GM23248 (cell line): ENCODE measurements around the gene DNA2. TPM values are rescaled to one million over a fixed set of nuclear protein-coding genes. Genes with fewer than 3 reads are reported as not detected.

Experiments
- DNase-seq: peaks from one replicate; pipeline ENCODE4 v3.0.0-alpha.2; 2015
- H2AFZ ChIP-seq: fragments of 200-600 bp; sonication (generic); 2 replicates; pipeline ENCODE4 v1.6.1; 2016; ENCODE audit warnings: antibody characterized with exemption
- H3F3A ChIP-seq: fragments of 200-600 bp; sonication (generic); 2 replicates; pipeline ENCODE4 v1.6.1; 2016; ENCODE audit warnings: mild to moderate bottlenecking, antibody characterized with exemption, mixed run types; ENCODE audit not compliant: insufficient read depth
- H3K27ac ChIP-seq: fragments of 200-600 bp; sonication (generic); 2 replicates; pipeline ENCODE4 v1.5.1; 2016; ENCODE audit warnings: mild to moderate bottlenecking
- H3K27me3 ChIP-seq: fragments of 200-600 bp; sonication (generic); replicated peaks from 2 replicates; pipeline ENCODE4 v1.6.1; 2016; ENCODE audit warnings: mild to moderate bottlenecking; ENCODE audit not compliant: insufficient read depth
- H3K36me3 ChIP-seq: fragments of 200-600 bp; sonication (generic); 2 replicates; pipeline ENCODE4 v1.6.1; 2016; ENCODE audit warnings: low read depth, mild to moderate bottlenecking
- H3K4me1 ChIP-seq: fragments of 200-600 bp; sonication (generic); 2 replicates; pipeline ENCODE4 v1.6.1; 2016; ENCODE audit warnings: mild to moderate bottlenecking; ENCODE audit not compliant: insufficient read depth
- H3K4me2 ChIP-seq: fragments of 200-600 bp; sonication (generic); one replicate; pipeline ENCODE4 v1.6.1; 2016; ENCODE audit warnings: mild to moderate bottlenecking; ENCODE audit not compliant: unreplicated experiment
- H3K4me3 ChIP-seq: fragments of 200-600 bp; sonication (generic); 2 replicates; pipeline ENCODE4 v1.5.1; 2016; ENCODE audit warnings: mild to moderate bottlenecking
- H3K79me2 ChIP-seq: fragments of 200-600 bp; sonication (generic); 2 replicates; pipeline ENCODE4 v1.6.1; 2016; ENCODE audit warnings: mild to moderate bottlenecking; ENCODE audit not compliant: insufficient read depth
- H3K9ac ChIP-seq: fragments of 200-600 bp; sonication (generic); 2 replicates; pipeline ENCODE4 v1.6.1; 2016; ENCODE audit warnings: mild to moderate bottlenecking
- H3K9me2 ChIP-seq: fragments of 200-600 bp; sonication (generic); 2 replicates; pipeline ENCODE4 v1.6.1; 2016; ENCODE audit warnings: mixed run types, mild to moderate bottlenecking, moderate library complexity; ENCODE audit not compliant: insufficient read depth
- H3K9me3 ChIP-seq: fragments of 200-600 bp; sonication (generic); one replicate; pipeline ENCODE4 v1.6.1; 2017; ENCODE audit warnings: low read depth
- H4K20me1 ChIP-seq: fragments of 200-600 bp; sonication (generic); 2 replicates; pipeline ENCODE4 v1.6.0; 2016; ENCODE audit not compliant: insufficient read depth
- EZH2 ChIP-seq: fragments of 200-600 bp; sonication (generic); IDR thresholded peaks from 2 replicates; pipeline ENCODE4 v1.6.1; 2018; ENCODE audit warnings: antibody characterized with exemption, mild to moderate bottlenecking; ENCODE audit not compliant: insufficient read depth, poor library complexity, severe bottlenecking
- EZH2phosphoT487 ChIP-seq: fragments of 200-600 bp; sonication (generic); IDR thresholded peaks from 2 replicates; pipeline ENCODE4 v1.6.1; 2018; ENCODE audit warnings: antibody characterized with exemption, moderate library complexity, mild to moderate bottlenecking, low read depth; ENCODE audit not compliant: insufficient read depth
- WGBS, 2 experiments: methylation state at CpG; one replicate each; pipeline ENCODE4 v1.1.6; 2015 to 2017; ENCODE audit warnings: low lambda C conversion rate in 2 of 2, low coverage in 1 of 2; ENCODE audit errors: missing lambda C conversion rate in 2 of 2; 5-methylcytosine and 5-hydroxymethylcytosine counted together
- in situ Hi-C: fragments of 300-500 bp; cut with MboI; formaldehyde crosslinking; loops from 2 replicates; pipeline ENCODE4 v1.15.0; 2020
- polyA plus RNA-seq: library from polyadenylated mRNA; unstranded; fragments of >200 nt; fragmentation: Nextera tagmentation; extraction: Ambion mirVana; gene quantifications from 2 replicates; pipeline ENCODE4 v1.2.1, GENCODE V29; 2016
- small RNA-seq: library from RNA; depleted of rRNA; stranded (forward); fragments of <200 nt; gene quantifications from one replicate; pipeline ENCODE3, GENCODE V24; 2014; ENCODE audit warnings: low read depth, low replicate concordance
- total RNA-seq: library from RNA; depleted of rRNA; stranded (reverse); fragments of >200 nt; shearing (Covaris generic); gene quantifications from 2 replicates; pipeline ENCODE4 v1.2.3, GENCODE V29; 2014; rRNA removed

DNA2 gene
- total and polyA plus RNA-seq, 2 experiments from 2014 or later, result 1.6 to 5.2 TPM

GRCh38 chr10:68365611-68366010, 106.2 kb downstream of the DNA2 start:
- Histone ChIP-seq H4K20me1 (no peaks in the 10 kb centered on the region), H3K9me2 (no peaks in the 10 kb centered on the region), H2AFZ (no peak overlapping the region), H3K9ac (no peak overlapping the region), H3F3A (peaks cover 4% of the 10 kb centered on the region; the same call in 1 of the 2 replicates), H3K27ac (no peak overlapping the region), H3K4me3 (no peak overlapping the region), H3K36me3 (peaks cover 33% of the 10 kb centered on the region), H3K79me2 (no peaks in the 10 kb centered on the region), H3K4me1 (no peaks in the 10 kb centered on the region), H3K9me3 (no peaks in the 10 kb centered on the region), H3K4me2 (no peak overlapping the region), H3K27me3 (no peaks in the 10 kb centered on the region)
- WGBS, 2 experiments, result 54 to 63% methylated on average over 2 of the region's 2 CpGs
- DNase-seq, result no peak
- no peak for TF ChIP-seq EZH2
- TF ChIP-seq EZH2phosphoT487, result no peak
- in situ Hi-C loops, result no loop called here

GRCh38 chr10:68364101-68364886, 107.5 kb downstream of the DNA2 start:
- TF ChIP-seq EZH2 (no peak), EZH2phosphoT487 (no peak)
- Histone ChIP-seq H3K9ac (no peak overlapping the region), H3K9me3 (no peaks in the 10 kb centered on the region), H3K27ac (no peak overlapping the region), H3F3A (peaks cover 4% of the 10 kb centered on the region; the same call in 1 of the 2 replicates), H3K36me3 (peaks cover 33% of the 10 kb centered on the region), H3K4me3 (no peak overlapping the region), H3K27me3 (no peaks in the 10 kb centered on the region), H3K9me2 (no peaks in the 10 kb centered on the region), H3K79me2 (no peaks in the 10 kb centered on the region), H2AFZ (no peak overlapping the region), H4K20me1 (no peaks in the 10 kb centered on the region), H3K4me1 (no peaks in the 10 kb centered on the region), H3K4me2 (no peak overlapping the region)
- WGBS, 2 experiments, result 26 to 34% methylated on average over 3 of the region's 3 CpGs
- peak; percentile 15 for DNase-seq
- in situ Hi-C loops, result no loop called here

Small RNA genes lying within 50 kb of the gene (small RNA-seq; reads per million reads assigned to genes)
- not detected for gene RF00019
- not detected for gene RNA5SP319

Other genes starting within 250 kb of the DNA2 start
- gene ATOH7, start 239.9 kb downstream of the DNA2 start, total RNA-seq, result not detected in 2 replicates
- gene ATOH7, start 239.9 kb downstream of the DNA2 start, polyA plus RNA-seq, result not detected in 2 replicates
- 6.7 and 17.6 TPM in 2 replicates for gene HNRNPH3, start 139.9 kb downstream of the DNA2 start, total RNA-seq
- 122 and 124 TPM in 2 replicates for gene HNRNPH3, start 139.9 kb downstream of the DNA2 start, polyA plus RNA-seq
- 10.3 and 11.8 TPM in 2 replicates for gene PBLD, start 139.0 kb downstream of the DNA2 start, total RNA-seq
- 7.6 and 8.3 TPM in 2 replicates for gene PBLD, start 139.0 kb downstream of the DNA2 start, polyA plus RNA-seq
- 11.2 and 16.8 TPM in 2 replicates for gene RUFY2, start 64.7 kb downstream of the DNA2 start, total RNA-seq
- gene RUFY2, start 64.7 kb downstream of the DNA2 start, polyA plus RNA-seq, result 17.3 and 20.6 TPM in 2 replicates
- gene SLC25A16, start 55.5 kb upstream of the DNA2 start, total RNA-seq, result 20.8 and 24.9 TPM in 2 replicates
- 9.4 and 11.1 TPM in 2 replicates for gene SLC25A16, start 55.5 kb upstream of the DNA2 start, polyA plus RNA-seq
- gene TET1, start 88.4 kb upstream of the DNA2 start, total RNA-seq, result 1.3 and 2.1 TPM in 2 replicates
- gene TET1, start 88.4 kb upstream of the DNA2 start, polyA plus RNA-seq, result 0.68 and 0.84 TPM in 2 replicates
- 32.4 and 37.9 TPM in 2 replicates for gene CCAR1, start 249.3 kb upstream of the DNA2 start, total RNA-seq
- 53.0 and 53.2 TPM in 2 replicates for gene CCAR1, start 249.3 kb upstream of the DNA2 start, polyA plus RNA-seq